ENCODE measurements around the gene ENPP3. TPM values are rescaled to one million over a fixed set of nuclear protein-coding genes. Genes with fewer than 3 reads are reported as not detected.

The ENPP3 gene
- total and polyA plus RNA-seq, 2 of the 13 experiments (the other 11 are each of a cell fraction or from before 2014, with no cell fraction given), result 40.0 to 75.4 TPM

- peak; percentile 99 for TF ChIP-seq ZNF256 (CRISPR knock-in tag; conservative IDR thresholded peaks at IDR 0.05)
- TF ChIP-seq MTF1 (CRISPR knock-in tag; IDR thresholded peaks at IDR 0.05), result peak; percentile 88; the same call in 1 of the 2 replicates
- TF ChIP-seq ELF4 (CRISPR knock-in tag; IDR thresholded peaks at IDR 0.05; ENCODE audit: borderline replicate concordance), result peak; percentile 69; the same call in 1 of the 2 replicates
- TF ChIP-seq ZBTB42 (CRISPR knock-in tag; IDR thresholded peaks at IDR 0.05), result peak; percentile 90; the same call in 1 of the 2 replicates
- peak; percentile 96 for TF ChIP-seq ZNF335 (CRISPR knock-in tag; IDR thresholded peaks at IDR 0.05)
- peak; percentile 99; the same call in 1 of the 2 replicates for TF ChIP-seq SAFB2 (CRISPR knock-in tag; IDR thresholded peaks at IDR 0.05; ENCODE audit: borderline replicate concordance, low read depth)
- no peak for TF ChIP-seq REXO4 (CRISPR knock-in tag; IDR thresholded peaks at IDR 0.05; ENCODE audit: borderline replicate concordance)
- peak; percentile 98 for TF ChIP-seq ZNF333 (CRISPR knock-in tag; IDR thresholded peaks at IDR 0.05; ENCODE audit: borderline replicate concordance)
- TF ChIP-seq MEIS1 (CRISPR knock-in tag; IDR thresholded peaks at IDR 0.05; ENCODE audit: borderline replicate concordance), result peak; percentile 99
- peak; percentile 100 for TF ChIP-seq ZNF747 (CRISPR knock-in tag; IDR thresholded peaks at IDR 0.05; ENCODE audit: borderline replicate concordance)
- TF ChIP-seq, protein P1, sequence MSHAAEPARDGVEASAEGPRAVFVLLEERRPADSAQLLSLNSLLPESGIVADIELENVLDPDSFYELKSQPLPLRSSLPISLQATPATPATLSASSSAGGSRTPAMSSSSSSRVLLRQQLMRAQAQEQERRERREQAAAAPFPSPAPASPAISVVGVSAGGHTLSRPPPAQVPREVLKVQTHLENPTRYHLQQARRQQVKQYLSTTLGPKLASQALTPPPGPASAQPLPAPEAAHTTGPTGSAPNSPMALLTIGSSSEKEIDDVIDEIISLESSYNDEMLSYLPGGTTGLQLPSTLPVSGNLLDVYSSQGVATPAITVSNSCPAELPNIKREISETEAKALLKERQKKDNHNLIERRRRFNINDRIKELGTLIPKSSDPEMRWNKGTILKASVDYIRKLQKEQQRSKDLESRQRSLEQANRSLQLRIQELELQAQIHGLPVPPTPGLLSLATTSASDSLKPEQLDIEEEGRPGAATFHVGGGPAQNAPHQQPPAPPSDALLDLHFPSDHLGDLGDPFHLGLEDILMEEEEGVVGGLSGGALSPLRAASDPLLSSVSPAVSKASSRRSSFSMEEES (CRISPR knock-in tag; IDR thresholded peaks at IDR 0.05), result peak; percentile 79
- TF ChIP-seq, protein P2, sequence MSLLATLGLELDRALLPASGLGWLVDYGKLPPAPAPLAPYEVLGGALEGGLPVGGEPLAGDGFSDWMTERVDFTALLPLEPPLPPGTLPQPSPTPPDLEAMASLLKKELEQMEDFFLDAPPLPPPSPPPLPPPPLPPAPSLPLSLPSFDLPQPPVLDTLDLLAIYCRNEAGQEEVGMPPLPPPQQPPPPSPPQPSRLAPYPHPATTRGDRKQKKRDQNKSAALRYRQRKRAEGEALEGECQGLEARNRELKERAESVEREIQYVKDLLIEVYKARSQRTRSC (CRISPR knock-in tag; IDR thresholded peaks at IDR 0.05; ENCODE audit: low read depth), result peak; percentile 94
- TF ChIP-seq ZBED4 (CRISPR knock-in tag; IDR thresholded peaks at IDR 0.05; ENCODE audit: borderline replicate concordance), result peak; percentile 98
- peak; percentile 99 for TF ChIP-seq HOXA5 (CRISPR knock-in tag; IDR thresholded peaks at IDR 0.05)
- peak; percentile 97 for TF ChIP-seq BCL3 (CRISPR knock-in tag; IDR thresholded peaks at IDR 0.05)
- TF ChIP-seq ZXDC (CRISPR knock-in tag; IDR thresholded peaks at IDR 0.05), result peak; percentile 97
- TF ChIP-seq ZNF7 (CRISPR knock-in tag; IDR thresholded peaks at IDR 0.05), result no peak
Observed at GRCh38 chr6:131627724-131628682, 9.1 kb upstream of the ENPP3 start, which contains the start of gene MED23 (continued).
